Esophagus muscularis mucosa (tissue), 4 donors: Measurements from ENCODE around the gene HRAS. TPM values are rescaled to one million over a fixed set of nuclear protein-coding genes. Genes with fewer than 3 reads are reported as not detected.
A peak's percentile ranks its signal among the peaks of the same experiment; 100 is the strongest.

ENCODE experiments used
- DNase-seq: peaks from one replicate; pipeline ENCODE4 v3.0.0-alpha.2; 2017; ENCODE audit errors: extremely low spot score
- H3K27ac ChIP-seq, 4 donors: fragments of 200-600 bp; sonication (generic); replicated peaks in 1 of 4; 1 replicate in 3 of 4; 2 replicates in 1 of 4; pipeline ENCODE4 v1.5.1; 2016 to 2019; ENCODE audit warnings: mild to moderate bottlenecking in 1 of 4
- H3K27me3 ChIP-seq, 4 donors: fragments of 200-600 bp; sonication (generic); one replicate each; pipeline versions ENCODE4 v1.5.1 to v1.6.0; 2016 to 2019
- H3K36me3 ChIP-seq, 4 donors: fragments of 200-600 bp; sonication (generic); one replicate each; pipeline ENCODE4 v1.5.1; 2016 to 2019
- H3K4me1 ChIP-seq, 4 donors: fragments of 200-600 bp; sonication (generic); one replicate each; pipeline ENCODE4 v1.5.1; 2016 to 2019
- H3K4me3 ChIP-seq, 4 donors: fragments of 200-600 bp; sonication (generic); 1 replicate in 2 of 4; 2 replicates in 2 of 4; pipeline ENCODE4 v1.5.1; 2016 to 2019; ENCODE audit warnings: mild to moderate bottlenecking in 4 of 4, moderate library complexity in 1 of 4
- H3K9me3 ChIP-seq, 4 donors: fragments of 200-600 bp; sonication (generic); 1 replicate in 3 of 4; 2 replicates in 1 of 4; pipeline ENCODE4 v1.5.1; 2016 to 2019
- EP300 ChIP-seq: sonication (generic); formaldehyde crosslinking; IDR thresholded peaks from one replicate; pipeline ENCODE4 v1.6.1; 2017; ENCODE audit warnings: antibody characterized with exemption
- POLR2A ChIP-seq: fragments of 450-650 bp; IDR thresholded peaks from one replicate; pipeline ENCODE4 v1.6.1; 2017; ENCODE audit warnings: antibody characterized with exemption, moderate library complexity, mild to moderate bottlenecking, low read depth
- POLR2AphosphoS5 ChIP-seq, 2 donors: sonication (generic); formaldehyde crosslinking; IDR thresholded peaks; one replicate each; pipeline ENCODE4 v1.6.1; 2017; ENCODE audit warnings: antibody characterized with exemption in 2 of 2
- WGBS: methylation state at CpG from one replicate; pipeline ENCODE4 v1.1.5; 2018; 5-methylcytosine and 5-hydroxymethylcytosine counted together
- intact Hi-C: fragments of 100-400 bp; cut with DNase I; formaldehyde crosslinking; loops from one replicate; pipeline ENCODE4 v1.15.1; 2023
- total RNA-seq, 4 donors: library from RNA; depleted of rRNA; stranded (reverse); fragments of >200 nt; gene quantifications; one replicate each; pipeline versions ENCODE4 v1.1.0 to v1.2.1, GENCODE V29; 2016
- TF ChIP-seq, protein P1 (sequence below), 3 experiments: fragments of 200-600 bp in 2 of 3; fragments of 450-650 bp in 1 of 3; sonication (generic) in 2 of 3; IDR thresholded peaks; one replicate each; pipeline ENCODE4 v1.5.1; 2017 to 2019; ENCODE audit warnings: antibody characterized with exemption in 3 of 3, mild to moderate bottlenecking in 2 of 3, moderate library complexity in 1 of 3

Gene HRAS
- total RNA-seq, 4 donors from 2014 or later: 45.7 to 85.2 (median 61.7) TPM

DNA sequence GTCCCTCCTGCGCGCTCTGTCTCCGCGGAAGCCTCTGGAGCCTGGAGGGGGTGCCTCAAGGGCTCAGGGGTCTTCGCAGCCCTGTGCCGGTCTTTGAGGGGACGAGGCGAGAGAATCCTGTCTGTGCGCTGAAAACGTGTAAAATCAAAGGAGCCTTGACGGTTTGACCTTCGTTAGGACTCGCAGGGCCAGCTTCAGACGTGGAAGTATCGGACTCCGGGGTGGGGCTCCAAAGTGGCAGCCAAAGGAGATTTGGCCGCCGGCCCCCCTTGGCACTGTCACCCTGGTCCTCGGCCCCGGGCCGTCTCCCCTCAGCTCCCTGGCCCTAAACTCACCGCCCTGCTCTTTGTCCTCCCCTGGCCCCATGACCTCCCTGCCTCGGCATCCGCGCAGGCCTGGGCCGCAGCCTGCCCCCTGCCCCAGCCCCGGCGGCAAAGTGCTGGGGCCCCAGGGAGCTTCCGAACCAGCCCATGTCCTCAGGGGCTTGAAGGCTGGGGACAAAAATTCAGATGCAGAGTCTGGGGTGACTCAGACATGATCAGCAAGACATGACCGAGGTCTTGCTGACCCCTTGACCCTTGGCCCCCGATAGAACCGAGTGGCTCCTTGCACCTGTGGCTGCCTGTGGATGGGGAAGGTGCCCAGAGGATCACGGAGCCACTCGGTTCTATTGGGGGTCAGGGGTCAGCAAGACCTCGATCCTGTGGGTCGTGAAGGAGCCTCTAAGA is 33.9 kb upstream of the HRAS start:
- H3K4me3 ChIP-seq: peak overlapping the region; percentile 67 to 90 (median 78)
- no peaks in the 10 kb centered on the region for H3K9me3 ChIP-seq
- peak overlapping the region; percentile 87 to 94 (median 92) for H3K27ac ChIP-seq
- no peaks in the 10 kb centered on the region for H3K36me3 ChIP-seq
- peaks cover 11 to 26% (median 25%) of the 10 kb centered on the region in 4 donors for H3K4me1 ChIP-seq
- intact Hi-C loops: no loop called here
- TF ChIP-seq, protein P1, sequence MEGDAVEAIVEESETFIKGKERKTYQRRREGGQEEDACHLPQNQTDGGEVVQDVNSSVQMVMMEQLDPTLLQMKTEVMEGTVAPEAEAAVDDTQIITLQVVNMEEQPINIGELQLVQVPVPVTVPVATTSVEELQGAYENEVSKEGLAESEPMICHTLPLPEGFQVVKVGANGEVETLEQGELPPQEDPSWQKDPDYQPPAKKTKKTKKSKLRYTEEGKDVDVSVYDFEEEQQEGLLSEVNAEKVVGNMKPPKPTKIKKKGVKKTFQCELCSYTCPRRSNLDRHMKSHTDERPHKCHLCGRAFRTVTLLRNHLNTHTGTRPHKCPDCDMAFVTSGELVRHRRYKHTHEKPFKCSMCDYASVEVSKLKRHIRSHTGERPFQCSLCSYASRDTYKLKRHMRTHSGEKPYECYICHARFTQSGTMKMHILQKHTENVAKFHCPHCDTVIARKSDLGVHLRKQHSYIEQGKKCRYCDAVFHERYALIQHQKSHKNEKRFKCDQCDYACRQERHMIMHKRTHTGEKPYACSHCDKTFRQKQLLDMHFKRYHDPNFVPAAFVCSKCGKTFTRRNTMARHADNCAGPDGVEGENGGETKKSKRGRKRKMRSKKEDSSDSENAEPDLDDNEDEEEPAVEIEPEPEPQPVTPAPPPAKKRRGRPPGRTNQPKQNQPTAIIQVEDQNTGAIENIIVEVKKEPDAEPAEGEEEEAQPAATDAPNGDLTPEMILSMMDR (IDR thresholded peaks at IDR 0.05): no peak
- TF ChIP-seq EP300: no peak
- no peak for TF ChIP-seq POLR2A
- no peak for TF ChIP-seq POLR2AphosphoS5 (IDR thresholded peaks at IDR 0.05)
- no peaks in the 10 kb centered on the region for H3K27me3 ChIP-seq
- 71% methylated on average over 18 of the region's 36 CpGs for WGBS
- DNase-seq: no peak

DNA sequence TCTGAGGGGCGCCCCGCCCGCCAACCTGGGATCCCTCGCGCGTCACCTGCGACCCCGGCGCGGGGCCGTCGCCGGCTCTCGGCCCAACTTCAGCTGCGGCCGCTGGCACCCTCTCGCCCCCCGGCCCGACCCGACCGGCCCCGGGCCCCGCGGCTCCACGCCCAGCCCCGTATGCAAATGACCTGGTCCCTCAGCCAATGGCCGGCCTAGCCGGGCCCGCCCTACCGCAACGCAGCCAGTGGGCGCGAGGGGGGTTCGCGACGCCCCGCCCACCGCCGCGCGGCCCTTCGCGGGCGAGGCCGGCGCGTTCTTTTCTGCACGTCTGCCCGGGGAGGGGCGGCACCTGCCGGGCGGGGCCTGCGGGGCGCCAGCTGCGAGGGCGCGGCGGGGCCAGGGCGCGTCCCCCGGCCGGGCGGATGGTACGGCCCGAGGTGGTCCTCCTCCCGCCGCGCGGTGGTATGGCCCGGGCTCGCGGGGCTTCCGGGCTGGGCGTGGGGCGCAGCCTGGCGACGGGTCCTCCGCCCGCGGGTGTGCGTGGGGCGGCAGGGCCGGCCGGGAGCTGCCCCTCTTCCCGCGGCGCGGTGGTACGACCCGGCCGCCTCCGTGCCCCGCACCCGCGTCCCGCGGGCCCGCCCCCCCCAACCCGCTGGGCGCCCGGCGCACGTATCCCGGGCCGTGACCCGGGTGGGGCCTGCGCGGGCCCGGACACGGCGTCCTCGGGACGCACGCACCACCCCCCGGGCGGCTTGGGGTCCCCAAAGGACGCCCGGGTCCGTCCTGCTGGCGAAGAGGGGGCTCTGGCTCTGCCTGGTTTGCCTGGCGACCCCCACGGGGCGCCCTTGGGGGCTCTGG is 33.2 kb upstream of the HRAS start:
- peaks cover 11 to 23% (median 22%) of the 10 kb centered on the region in 4 donors for H3K4me1 ChIP-seq
- DNase-seq: peak; percentile 96
- WGBS: 0% methylated on average over 5 of the region's 123 CpGs
- H3K27ac ChIP-seq: peak overlapping the region; percentile 87 to 94 (median 92)
- TF ChIP-seq, protein P1 (IDR thresholded peaks at IDR 0.05): no peak
- TF ChIP-seq POLR2AphosphoS5 (IDR thresholded peaks at IDR 0.05) (peak; percentile 66 to 79), POLR2A (peak; percentile 23)
- H3K9me3 ChIP-seq: no peaks in the 10 kb centered on the region
- intact Hi-C loops: no loop called here
- no peaks in the 10 kb centered on the region for H3K27me3 ChIP-seq
- H3K36me3 ChIP-seq: no peaks in the 10 kb centered on the region
- peak overlapping the region; percentile 67 to 90 (median 78) for H3K4me3 ChIP-seq

DNA sequence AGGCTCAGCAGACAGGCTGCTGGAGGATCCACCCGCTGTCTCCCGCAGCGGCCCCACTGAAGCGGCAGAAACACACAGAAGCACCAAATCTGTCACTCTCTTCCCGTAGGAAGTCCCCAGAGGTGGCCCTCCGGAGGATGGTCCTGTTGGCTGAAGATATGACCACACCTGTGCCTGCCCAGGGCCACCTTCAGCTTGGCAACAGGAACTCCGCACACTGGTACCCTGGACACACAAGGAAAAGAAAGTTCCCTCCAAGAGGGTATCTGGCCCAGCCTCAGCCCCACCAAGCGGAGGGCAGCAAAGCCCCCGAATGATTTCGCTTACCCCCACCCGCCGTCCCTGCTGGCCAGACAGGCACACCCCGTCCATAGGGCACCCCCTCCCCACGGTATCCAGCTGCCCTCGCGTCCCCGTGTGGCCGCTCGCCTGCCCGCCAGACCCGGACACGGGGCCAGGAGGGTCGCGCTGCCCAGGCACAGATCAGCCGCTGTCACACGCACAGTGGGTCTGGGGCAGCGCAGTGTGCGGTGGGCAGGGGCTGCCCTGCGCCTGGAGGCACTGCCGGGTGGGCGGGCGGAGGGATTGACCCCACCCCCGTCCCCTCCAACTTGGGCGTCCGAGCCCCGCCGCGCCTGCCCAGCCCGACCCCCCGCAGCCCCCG is 32.4 kb upstream of the HRAS start:
- TF ChIP-seq EP300 (no peak), POLR2A (no peak), POLR2AphosphoS5 (IDR thresholded peaks at IDR 0.05) (no peak)
- TF ChIP-seq, protein P1 (IDR thresholded peaks at IDR 0.05): no peak
- intact Hi-C loops: no loop called here
- H3K4me1 ChIP-seq: peaks cover 11 to 23% (median 22%) of the 10 kb centered on the region in 4 donors
- H3K4me3 ChIP-seq: peak overlapping the region; percentile 67 to 90 (median 78)
- H3K9me3 ChIP-seq: no peaks in the 10 kb centered on the region
- WGBS: 59% methylated on average over 9 of the region's 41 CpGs
- H3K27ac ChIP-seq: peak overlapping the region; percentile 87 to 94 (median 90)
- H3K27me3 ChIP-seq: no peaks in the 10 kb centered on the region
- DNase-seq: no peak
- no peaks in the 10 kb centered on the region for H3K36me3 ChIP-seq

DNA sequence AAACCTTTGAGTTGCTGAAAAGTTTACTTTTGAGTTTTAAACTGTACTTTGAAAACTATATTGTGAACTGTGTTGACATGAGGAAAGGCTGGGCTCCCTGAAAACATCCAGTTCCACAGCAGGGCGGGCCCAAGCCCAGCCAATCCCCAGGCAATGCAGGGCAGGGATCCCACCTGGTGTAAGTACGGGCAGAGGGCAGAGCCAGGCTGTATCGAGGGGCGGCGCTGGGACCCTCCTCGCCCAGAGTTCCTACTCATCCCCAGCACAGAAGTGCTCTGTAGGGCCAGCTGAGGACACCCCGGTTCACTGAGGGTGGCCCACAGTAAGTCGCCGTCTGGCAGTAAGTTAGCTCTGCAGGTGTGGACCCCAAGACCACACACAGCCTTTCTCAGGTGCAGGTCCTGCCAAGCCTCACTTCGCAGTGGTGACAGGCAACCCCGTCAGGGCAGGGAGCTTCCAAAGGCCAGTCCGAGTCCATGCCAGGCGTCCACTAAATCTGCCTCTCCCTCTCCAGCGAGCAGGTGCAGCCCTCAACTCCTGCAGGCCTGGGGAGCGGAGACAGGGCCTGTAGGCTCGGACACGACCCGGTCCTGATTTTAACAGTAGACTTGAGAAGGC is 31.7 kb upstream of the HRAS start:
- H3K27me3 ChIP-seq: no peaks in the 10 kb centered on the region
- intact Hi-C loops: no loop called here
- H3K4me3 ChIP-seq: peak overlapping the region; percentile 67 to 90 (median 78)
- peaks cover 11 to 23% (median 22%) of the 10 kb centered on the region in 4 donors for H3K4me1 ChIP-seq
- TF ChIP-seq POLR2A: no peak
- TF ChIP-seq, protein P1 (IDR thresholded peaks at IDR 0.05): no peak
- no peak for TF ChIP-seq EP300
- TF ChIP-seq POLR2AphosphoS5 (IDR thresholded peaks at IDR 0.05): no peak
- H3K27ac ChIP-seq: peak overlapping the region; percentile 87 to 94 (median 90)
- WGBS: 87% methylated on average over 8 of the region's 18 CpGs
- no peak for DNase-seq
- no peaks in the 10 kb centered on the region for H3K36me3 ChIP-seq
- H3K9me3 ChIP-seq: no peaks in the 10 kb centered on the region
